GF-D8 (cell line): ENCODE measurements around the gene STXBP1.
"Not testable (repeated sequence)": the region's sequence is repeated elsewhere in the genome, so short reads cannot be mapped to it uniquely, and the experiment has no call there.

ENCODE experiments used
- DNase-seq: peaks from one replicate; lab custom pipeline; 2025; lab: John Stamatoyannopoulos, UW

STXBP1 gene

DNA sequence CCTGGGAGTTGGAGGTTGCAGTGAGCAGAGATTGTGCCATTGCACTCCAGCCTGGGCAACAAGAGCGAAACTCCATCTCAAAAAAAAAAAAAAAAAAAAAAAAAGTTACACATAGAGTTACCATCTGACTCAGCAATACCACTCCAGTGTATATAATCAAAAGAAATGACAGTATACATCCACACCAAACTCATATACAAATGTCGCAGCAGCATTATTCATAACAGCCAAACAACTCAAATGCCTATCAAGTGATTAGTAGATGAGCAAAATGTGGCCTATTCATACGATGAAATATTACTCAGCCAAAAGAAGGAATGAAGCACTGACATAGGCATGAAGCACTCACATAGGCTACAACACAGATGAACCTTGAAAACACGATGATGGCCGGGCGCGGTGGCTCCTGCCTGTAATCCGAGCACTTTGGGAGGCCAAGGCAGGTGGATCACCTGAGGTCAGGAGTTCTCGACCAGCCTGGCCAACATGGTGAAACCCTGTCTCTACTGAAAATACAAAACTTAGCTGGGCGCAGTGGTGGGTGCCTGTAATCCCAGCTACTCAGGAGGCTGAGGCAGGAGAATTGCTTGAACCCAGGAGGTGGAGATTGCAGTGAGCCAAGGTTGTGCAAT, 9.4 kb downstream of the STXBP1 start:
- DNase-seq = not testable (repeated sequence)

DNA sequence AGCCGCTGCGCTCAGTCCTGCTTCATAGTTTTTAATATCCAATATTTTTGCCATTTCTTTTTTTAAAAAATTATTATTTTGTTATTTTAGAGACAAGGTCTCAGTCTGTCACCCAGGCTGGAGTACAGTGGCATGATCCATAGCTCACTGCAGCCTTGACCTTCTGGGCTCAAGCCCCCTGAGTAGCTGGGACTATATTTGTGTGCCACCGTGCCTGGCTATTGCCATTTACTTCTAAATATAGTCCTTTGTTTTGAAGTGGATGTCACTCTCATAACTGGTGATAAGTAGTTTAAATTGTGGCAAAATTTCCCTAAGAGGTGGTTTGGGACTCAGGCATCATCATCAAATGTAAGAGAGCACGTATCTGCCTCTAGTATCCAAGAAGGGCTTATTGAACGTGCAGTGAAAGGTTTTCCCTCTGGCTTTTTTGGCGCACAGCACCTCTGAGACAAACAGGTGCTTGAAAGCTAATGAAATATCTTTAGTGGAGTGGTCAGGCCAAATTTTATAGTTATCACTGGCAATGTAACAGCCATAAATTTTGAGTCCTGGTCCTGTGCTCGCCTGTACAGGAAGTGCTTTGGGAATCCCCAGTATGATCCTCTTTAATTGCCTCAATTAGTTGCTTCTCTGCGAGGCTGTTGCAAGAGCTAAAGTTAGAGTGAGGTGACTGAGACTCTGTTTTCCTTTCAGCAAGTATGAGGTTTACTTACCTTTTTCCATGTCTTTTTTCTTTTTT, 14.8 kb downstream of the STXBP1 start:
- no peak for DNase-seq

DNA sequence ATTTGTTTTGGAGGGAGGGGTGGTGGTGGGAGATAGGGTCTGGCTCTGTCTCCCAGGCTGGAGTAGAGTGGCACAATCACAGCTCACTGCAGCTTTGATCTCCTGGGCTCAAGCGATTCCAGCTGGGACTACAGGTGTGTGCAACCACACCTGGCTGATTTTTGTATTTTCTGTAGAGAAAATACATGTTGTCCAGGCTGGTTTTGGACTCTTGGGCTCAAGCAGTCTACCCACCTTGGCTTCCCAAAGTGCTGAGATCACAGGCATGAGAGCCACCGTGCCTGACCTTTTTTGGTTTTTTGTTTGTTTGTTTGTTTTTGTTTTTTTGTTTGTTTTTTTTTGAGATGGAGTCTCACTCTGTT, 15.4 kb downstream of the STXBP1 start:
- DNase-seq = no peak

DNA sequence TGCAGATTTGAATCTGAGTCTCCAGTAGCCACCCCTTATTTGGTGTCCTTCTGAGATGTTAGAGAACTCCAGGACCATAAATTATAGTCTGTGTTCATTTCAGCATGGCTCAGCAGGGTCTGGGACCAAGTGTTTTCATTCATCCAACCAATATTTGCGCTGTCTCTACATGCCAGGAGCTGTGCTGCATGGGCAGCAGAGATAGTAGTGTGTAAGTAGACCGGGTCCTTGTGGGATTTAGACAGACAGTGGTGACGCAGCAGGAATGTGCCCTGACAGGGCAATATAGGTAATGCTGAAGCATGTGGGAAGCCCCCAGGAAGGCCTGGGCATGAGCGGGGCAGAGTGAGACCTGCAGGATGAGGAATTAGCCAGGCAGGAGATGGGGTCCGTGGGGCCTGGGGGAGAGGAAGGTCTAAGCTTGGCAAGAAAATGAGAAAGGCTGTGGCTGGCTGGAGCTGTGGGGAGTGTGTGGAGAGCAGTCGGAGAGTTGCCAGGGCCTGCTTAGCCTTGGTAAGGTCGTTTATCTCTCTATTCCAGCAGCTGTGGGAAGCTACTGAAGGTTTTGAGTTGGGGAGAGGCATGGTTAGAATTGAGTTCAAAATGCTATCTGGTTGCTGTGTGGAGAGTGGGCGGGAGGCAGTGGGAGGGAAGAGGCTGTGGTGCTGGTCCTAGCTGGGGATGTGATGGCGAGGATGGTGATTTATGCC, 16.8 kb downstream of the STXBP1 start:
- DNase-seq = no peak

DNA sequence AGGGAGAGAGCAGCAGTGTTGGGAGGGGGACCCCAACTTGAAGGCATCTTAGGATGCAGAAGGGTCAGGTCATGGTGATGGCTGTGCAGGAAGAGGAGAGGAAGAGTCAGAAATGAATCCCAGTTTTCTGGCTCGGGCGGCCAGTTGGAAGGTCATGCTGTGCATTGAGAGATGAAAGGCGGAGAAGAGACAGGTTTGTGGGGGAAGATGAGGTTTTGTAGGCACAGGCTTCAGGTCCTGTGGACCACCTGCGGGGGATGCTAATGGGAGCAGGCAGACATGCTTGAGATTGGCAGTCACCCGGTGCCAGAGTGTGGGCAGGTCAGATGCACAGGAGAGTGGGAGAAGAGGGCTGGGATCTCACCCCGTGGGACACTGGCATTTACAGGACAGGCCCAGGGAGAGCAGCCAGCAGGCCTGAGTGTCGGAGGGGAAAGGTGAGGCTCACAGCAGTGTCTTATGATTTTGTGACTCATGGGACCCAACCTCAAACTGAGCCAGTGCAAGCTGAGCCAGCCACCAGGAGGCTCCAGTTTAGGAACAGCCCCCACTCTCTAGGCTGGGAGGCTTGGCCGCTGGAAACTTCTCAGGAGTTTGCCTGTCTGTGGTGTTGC, 17.5 kb downstream of the STXBP1 start:
- no peak for DNase-seq

DNA sequence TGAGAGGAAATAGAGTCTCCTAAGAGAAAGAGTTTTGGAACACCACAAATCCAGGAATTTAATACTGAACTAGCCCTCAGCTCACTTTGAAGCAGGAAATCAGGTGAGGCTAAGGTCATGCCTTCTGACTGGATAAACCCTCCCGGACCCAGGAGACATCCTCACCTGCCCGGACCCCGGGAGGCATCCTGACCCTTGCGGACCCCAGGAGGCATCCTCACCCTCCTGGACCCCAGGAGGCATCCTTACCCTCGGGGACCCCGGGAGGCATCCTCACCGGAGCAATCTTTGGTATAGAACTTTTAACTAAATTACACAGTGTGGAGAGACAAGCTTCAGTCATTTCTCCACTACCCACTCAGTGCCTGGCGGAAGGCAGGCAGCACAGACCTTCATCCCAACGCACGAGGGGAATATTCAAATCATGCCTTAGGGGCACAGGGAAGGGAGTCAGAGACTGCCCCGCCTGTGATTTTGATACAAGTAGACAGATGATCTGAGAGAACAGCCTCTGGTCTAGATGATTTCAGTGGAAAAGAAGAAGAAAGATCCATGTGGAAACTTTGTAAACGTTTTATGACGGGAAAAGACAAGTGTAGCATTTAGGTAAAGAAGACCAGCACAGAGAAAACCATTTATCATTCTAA, 21.3 kb downstream of the STXBP1 start:
- DNase-seq = no peak

DNA sequence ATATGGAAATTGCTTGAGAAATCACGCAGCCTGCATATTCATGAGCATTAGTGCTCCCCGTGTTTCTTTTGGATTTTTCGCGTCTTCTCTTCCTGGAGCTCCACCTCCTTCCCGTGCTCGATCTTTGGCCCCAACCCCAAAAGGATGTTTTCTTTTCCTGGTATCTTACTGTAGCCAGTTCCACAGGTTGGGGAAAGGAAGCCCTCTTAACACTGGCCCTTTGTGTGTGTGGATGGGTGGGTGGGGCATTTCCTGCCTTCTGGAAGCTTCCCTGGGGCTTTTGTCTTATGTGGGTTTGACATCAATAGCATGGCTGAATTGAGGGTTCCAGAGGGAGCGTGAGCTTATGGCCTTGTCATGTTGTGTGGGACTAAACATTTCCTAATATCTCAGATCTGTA, 21.9 kb downstream of the STXBP1 start:
- no peak for DNase-seq

DNA sequence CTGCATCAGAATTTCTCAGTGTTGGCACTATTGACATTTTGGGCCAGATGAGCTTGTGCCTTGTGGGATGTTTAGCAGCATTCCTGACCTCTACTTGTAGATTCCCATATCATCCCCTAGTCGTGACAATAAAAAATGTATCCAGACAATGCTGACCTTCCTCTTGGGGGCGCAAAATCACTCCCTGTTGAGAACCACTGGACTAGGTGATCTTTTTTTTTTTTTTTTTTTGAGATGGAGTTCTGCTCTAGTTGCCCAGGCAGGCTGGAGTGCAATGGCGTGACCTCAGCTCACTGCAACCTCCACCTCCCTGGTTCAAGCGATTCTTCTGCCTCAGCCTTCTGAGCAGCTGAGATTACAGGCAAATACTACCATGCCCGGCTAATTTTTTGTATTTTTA, 22.6 kb downstream of the STXBP1 start:
- peak; percentile 2 for DNase-seq

DNA sequence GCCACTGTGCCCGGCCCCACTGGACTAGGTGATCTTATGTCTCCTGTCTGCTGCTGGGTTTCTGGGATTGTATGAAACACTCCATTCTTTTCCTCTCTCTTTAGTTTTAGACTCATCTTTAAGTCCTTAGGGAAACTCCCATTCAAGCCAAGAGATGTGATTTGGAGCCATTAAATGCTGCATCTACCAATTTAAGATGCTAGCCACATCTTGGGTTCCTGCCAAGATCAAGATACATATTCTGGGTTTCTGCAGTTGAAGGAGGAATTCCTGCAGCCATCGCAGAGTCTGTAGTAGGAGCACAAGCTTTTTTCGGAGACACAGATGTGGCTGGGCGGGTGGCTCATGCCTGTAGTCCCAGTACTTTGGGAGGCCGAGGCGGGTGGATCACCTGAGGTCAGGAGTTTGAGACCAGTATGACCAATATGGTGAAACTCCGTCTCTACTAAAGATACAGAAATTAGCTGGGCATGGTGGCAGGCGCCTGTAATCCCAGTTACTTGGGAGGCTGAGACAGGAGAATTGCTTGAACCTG, 23.2 kb downstream of the STXBP1 start:
- no peak for DNase-seq

DNA sequence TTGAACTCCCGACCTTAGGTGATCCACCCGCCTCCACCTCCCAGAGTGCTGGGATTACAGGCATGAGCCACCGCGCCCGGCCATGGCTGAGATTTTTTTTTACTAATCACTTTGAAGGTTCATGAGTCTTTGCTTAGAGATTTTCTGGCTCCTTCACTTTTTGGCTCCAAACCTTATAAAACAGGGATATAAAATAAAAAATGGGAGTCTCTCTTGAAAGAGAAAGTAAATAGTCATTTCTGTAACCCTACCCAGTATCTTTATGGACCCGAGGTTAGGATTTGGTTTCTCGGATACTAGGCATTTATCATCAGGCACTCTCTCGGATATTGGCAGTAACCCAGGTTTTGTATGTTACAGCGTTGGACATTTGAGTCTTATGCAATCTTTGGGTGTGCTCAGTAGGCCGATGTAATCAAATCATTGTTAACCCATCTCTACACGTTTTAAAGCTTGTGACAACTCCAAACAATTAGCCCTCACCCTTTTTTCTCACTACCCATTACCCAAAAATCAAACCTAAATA, 25.3 kb downstream of the STXBP1 start:
- DNase-seq = no peak

DNA sequence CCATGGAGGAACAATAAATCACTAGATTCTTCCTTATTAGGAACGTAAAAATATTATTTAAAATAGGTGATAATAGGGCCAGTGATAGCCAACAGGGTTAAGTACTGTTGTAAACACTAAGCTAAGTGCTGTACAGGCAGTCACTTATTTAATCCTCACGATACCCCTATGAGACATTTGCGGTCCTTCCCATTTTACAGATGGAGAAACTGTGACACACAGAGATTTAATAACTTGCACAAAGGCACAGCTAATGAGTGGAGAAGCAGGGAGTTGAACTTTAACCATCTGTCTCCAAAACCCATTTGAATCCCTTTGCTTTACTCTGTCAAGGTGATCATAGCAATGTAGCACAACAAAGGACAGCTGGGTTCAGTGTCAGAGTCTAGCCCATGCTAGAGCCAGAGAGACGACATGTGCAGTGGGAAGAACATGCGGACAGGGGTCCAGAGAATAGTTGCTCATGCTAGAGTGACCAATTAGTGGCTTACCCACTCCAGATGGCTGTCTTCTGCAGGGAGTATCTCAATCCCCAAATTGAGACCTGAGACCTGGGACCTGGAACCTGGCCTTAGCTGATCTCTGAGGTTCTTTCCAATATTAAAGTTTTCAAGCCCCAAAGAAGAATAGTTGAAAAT, 28.9 kb downstream of the STXBP1 start:
- DNase-seq = no peak

DNA sequence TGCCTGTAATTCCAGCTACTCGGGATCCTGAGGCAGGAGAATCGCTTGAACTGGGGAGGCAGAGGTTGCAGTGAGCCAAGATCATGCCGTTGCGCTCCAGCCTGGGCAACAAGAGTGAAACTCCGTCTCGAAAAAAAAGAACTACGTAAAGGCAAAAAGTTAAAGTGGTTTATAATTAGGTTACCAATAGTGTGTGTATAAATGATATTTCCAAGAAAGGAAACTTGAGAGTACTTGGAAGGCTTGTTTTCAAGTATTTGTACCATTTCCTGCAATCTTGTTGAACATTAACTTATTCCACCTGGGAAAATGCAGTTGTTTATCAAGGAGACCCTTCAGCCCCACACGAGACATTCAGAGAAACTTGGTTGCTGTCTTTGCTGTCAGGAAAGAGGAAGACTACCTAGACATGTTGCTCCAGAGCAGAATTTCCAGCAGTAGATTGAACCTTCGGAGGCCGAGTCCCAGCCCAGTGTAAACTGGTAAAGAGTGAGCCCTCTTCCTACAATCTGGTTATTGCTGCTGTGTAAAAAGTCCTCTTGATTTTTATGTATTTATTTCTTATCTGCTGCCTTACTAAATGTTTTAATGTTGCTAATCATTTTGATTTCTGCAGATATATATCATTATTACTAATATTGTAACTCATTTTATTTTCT, 30.1 kb downstream of the STXBP1 start:
- no peak for DNase-seq

DNA sequence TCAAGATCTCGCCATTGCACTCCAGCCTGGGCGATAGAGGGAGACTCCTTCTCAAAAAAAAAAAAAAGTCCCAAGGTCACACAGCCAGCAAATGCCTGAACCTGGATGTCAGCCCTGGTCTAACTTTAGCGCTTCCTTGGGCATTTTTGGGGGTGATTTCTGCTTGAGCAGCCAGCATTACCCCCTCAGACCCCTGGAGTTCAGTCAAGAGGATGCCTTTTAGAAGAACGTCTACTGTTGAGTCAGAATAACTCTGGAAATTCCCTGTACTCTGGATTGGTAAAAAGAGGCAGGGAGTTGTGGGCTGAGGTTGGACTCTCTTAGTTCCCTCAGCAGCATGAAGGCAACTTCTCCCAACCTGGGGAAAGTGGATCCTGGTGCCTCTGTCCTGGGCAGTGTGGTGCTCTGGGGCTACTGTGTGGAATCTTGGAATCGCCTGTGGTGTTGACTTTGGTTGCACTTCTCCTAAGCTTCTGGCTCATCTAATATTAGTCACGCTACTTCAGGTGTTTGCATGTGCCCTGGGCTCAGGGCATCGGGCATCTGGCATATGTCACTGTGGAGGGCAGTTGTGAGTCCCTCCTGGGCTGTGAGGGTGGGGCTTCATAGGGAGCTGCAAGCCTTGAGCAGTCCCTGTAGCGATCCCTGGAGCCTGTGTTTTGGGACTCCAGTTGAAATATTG, 32.2 kb downstream of the STXBP1 start:
- no peak for DNase-seq

DNA sequence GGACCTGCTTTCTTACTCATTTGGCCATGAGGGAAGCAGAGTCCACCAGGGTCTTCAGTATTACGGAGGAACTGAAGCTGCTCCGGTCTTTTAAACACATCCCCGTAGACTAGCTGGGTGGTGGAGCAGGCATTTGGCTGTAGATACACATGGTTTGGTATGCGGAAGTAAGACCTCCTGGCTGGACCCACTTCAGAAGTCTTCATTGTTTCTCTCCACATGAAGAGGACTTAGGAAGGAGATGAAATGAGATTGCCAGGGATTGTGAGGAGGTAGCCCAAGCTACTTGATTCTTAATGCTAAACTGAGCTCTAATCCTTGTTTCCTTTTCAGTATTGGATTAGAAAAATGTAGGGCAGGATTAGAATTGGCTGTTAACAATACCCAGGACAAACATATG, 32.9 kb downstream of the STXBP1 start:
- DNase-seq = no peak

DNA sequence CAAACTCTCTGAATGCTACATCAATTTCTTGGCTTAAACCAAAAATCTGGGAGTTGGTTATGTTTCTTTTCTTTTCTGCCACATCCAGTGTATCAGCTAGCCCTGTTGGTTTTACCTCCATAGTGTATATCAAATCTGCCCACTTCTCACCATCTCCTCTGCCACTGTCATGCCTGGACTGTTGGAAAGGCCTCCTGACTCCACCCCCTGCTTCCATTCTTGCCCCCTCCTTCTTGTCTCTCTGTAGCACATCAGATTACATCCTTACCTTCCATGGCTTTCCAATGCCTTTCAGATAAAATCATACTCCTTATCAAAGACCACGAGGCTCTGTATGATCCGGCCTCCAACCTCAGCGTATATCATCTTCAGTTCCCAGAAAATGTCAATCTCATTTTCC, 35.4 kb downstream of the STXBP1 start:
- DNase-seq = no peak

DNA sequence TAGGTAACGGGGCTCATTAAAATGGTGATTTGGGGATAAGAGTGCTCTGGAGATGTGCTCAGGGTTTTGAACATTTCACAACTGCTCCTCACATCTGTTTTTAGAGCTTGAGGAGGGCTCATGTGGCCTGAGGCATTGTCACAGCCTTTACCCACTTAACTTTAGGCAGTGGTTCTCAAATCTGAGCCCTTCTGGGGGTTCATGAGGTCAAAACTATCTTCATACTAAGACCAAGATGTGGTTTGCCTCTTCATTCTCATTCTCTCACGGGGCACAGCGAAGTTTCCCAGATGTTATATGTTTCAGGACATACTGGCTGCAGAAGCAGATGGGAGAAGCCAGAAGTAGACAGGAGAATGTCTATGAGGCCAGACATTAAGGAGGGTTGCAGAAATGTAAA, 38.4 kb downstream of the STXBP1 start:
- DNase-seq = no peak

DNA sequence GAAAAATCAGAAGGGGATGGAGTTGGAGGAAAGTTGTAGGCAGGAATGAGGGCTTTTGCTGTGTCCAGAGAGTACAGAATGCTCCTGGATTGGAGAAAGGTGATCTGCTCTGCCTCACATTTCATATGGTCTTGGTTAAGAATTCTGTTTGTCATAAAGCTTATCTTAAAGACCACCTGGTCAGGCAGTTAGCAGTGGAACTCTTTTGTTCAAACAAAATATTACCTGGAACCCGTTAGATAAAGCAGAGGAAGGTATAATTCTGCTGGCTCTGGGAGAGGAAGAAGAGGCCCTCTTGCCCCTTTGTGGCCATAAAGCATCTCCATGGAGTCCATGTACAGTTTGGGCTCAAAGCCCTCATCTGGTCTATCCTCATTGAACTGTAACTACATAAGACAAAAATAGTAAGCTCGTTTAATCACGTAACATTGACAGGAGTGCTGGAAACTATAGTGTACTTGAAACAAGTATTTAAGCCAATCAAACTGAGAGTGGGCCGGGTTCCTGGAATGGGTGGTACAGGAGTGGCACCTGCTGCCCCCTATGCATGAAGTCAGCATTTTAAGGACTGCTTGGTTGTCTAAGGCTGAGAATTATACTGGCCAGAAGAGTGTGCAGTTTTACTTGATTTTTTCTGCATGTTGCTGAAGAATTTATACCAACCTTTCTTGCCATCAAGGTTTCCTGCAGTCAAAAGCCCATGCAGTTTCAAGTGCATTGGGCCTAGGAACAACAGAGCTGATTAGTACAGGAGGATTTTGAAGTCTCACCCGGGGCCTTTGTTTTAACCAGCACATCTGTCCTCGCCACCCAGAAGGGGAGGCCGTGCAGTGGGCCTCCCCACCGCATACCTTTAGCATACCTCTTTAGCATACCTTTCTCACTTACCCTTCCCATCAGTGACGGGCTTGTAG, 39.9 kb downstream of the STXBP1 start:
- no peak for DNase-seq

DNA sequence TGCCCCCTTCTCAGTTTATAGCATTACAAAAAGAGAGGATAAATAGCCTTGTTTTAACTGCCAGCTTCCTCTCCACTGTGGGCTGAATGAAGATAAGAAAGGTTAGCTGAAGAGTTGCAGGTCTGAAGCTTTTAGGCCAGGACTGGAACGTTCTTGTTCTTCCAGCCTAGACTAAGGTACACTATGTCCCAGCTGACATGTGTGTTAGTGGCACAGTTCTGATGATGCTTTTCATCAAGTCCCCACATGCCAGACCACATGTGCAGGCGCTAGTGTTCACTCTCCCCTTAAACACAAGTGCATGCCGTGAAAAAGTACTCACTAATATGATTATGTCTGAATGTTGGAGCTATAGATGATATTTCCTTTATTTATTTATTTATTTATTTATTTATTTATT, 40.7 kb downstream of the STXBP1 start:
- DNase-seq = no peak

DNA sequence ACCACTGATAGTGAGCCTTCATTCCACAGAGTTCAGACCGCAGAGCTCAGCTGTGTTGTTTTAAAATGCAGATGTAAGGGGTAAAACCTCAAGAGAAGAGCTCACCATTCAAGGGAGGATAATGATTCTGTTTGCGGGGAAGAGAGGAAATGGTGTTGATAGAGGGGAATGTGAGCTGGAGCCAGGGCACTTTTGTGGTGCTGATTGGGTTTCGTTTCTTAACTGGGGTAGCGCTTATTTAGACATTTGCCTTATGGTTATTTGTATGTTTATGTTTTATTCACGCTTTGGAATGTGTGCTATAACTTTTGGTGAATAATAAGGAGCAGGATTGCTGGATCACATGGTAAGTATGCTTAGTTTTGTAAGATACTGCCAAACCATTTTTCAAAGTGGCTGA, 42.5 kb downstream of the STXBP1 start:
- DNase-seq = no peak
